Activated B cell treated with CpG ODN at 0.5 μM for 24 hours (primary cell): ENCODE data around the gene WDR76. TPM values are rescaled to one million over a fixed set of nuclear protein-coding genes. Genes with fewer than 3 reads are reported as not detected.
"Not testable (repeated sequence)": the region's sequence is repeated elsewhere in the genome, so short reads cannot be mapped to it uniquely, and the experiment has no call there.

ENCODE experiments used
- ATAC-seq: fragments of 200-7000 bp; cut with Tn5 transposase; one replicate; pipeline ENCODE4 v1.10.0; 2021; ENCODE audit warnings: low read depth, mild to moderate bottlenecking, moderate library complexity
- CTCF ChIA-PET: fragments of 350-600 bp; sonication (Branson Sonifier 250); formaldehyde crosslinking; loops from one replicate; lab custom pipeline; 2021; ENCODE audit warnings: antibody characterized with exemption; lab: Charles Lee
- POLR2A ChIA-PET: fragments of 350-600 bp; sonication (Branson Sonifier 250); formaldehyde crosslinking; loops from one replicate; lab custom pipeline; 2021; ENCODE audit warnings: antibody characterized with exemption; lab: Charles Lee
- DNase-seq: peaks from one replicate; pipeline ENCODE4 v3.0.0; 2022
- H3K27ac Mint-ChIP-seq: one replicate; pipeline ENCODE4 v1.8.0; 2020; ENCODE audit warnings: mixed read lengths
- H3K27me3 Mint-ChIP-seq: one replicate; pipeline ENCODE4 v1.8.0; 2021; ENCODE audit warnings: mixed read lengths
- H3K36me3 Mint-ChIP-seq: one replicate; pipeline ENCODE4 v1.8.0; 2021; ENCODE audit warnings: low read depth, mixed read lengths
- H3K4me1 Mint-ChIP-seq: one replicate; pipeline ENCODE4 v1.8.0; 2021; ENCODE audit warnings: mixed read lengths
- H3K4me3 Mint-ChIP-seq: one replicate; pipeline ENCODE4 v1.8.0; 2020; ENCODE audit warnings: mild to moderate bottlenecking, mixed read lengths
- H3K9me3 Mint-ChIP-seq: one replicate; pipeline ENCODE4 v1.8.0; 2020; ENCODE audit warnings: mixed read lengths
- CTCF ChIP-seq: fragments of 200-600 bp; IDR thresholded peaks from one replicate; pipeline ENCODE4 v1.8.0; 2022; ENCODE audit warnings: antibody characterized with exemption, mild to moderate bottlenecking
- intact Hi-C: fragments of 100-400 bp; cut with micrococcal nuclease; formaldehyde crosslinking; loops from one replicate; pipeline ENCODE4 v1.15.1; 2024
- total RNA-seq: library from RNA; stranded (reverse); gene quantifications from 2 replicates; pipeline ENCODE4 v1.2.3, GENCODE V29; 2022

Gene WDR76
- total RNA-seq, 1 donor from 2014 or later: 15.1 TPM

DNA sequence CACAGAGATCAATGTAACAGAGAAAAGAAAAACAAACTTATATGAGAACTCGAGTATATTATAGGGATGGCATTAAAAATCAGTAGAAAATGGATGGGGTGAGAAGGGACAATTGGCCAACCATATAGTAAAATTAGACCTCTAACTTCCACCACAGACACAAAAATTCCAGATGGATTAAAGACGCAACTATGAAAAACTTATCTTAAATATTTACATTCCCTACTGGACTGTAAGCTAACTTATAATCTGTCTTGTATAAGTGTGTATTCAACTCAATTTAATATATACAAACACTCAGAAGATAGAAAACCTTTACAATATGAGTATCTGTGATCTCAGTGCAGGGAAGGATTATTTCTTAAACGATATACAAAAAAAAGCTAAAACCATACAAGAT lies 5.3 kb upstream of the WDR76 start:
- no peak for ATAC-seq
- no peak overlapping the region for H3K27ac Mint-ChIP-seq

DNA sequence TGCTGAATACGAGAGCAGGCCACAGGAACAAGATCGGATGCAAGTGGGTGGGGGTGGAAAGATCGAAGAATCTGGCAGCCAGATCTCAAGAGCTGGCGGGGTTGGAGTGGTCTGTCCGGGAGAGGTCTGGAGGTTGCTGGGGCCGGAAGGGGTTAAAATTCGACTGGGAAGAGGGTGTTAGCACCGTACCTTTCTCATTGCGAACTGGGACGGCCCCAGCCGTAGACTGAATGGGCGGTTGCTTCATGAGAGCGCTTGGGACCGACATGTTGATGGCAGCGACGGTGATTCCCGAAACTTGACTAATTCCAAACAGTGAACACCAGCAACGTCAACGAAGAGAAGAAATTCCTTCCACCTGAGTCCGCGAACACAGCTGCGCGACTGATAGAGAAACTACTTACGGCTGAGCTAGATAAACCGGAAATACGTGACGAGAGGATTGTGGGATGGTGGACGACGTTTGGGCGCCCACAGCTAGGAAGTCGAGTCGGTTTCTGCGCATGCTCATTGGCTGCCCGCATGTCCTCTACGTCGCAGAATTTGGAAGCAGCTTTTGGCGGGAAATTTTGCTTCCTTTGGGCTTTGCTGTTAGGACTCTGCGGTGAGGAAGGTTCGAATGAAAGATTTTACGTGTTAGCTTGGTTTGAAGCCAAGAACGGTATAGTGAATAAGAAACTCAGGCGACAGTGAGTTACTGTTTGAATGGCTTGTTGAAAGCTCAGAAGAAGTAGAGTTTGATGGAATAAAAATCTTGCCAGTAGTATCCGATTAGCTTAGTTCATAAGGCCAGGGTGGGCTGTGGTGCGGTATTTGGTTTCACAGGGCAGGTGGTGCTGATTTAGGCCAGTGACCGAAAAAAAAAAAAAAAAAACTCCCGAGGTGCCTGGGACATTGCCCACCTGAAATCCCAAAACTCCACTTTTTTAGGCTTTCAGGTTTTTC lies 2.2 kb upstream of the WDR76 start, which contains the start of gene MFAP1:
Gene MFAP1 (minus strand): TSS at position 389 of the 945 bp plus-strand sequence. CDS start 121 bp downstream, at position 268.
- Mint-ChIP-seq H3K4me3 (peak within 1 kb of the TSS; percentile 99), H3K9me3 (no peaks in the 10 kb centered on the region), H3K27me3 (no peaks in the 10 kb centered on the region), H3K4me1 (peaks cover 62% of the 10 kb centered on the region), H3K36me3 (peaks cover 16% of the 10 kb centered on the region), H3K27ac (peak within 1 kb of the TSS; percentile 99)
- ChIA-PET POLR2A (interaction anchor here (0.5 to 2.6 kb wide), 17 partner anchors 9 to 1779 kb away, joined by 3 to 52 read pairs (median 8); partner anchors contain the start of genes ELL3, HYPK, PDIA3 and SERF2), CTCF (interaction anchor here (0.8 to 1.5 kb wide), 5 partner anchors 16 to 54 kb away, joined by 3 to 8 read pairs (median 4); partner anchors contain the start of genes ELL3, HYPK and SERINC4)
- TF ChIP-seq CTCF: no peak
- ATAC-seq (peak; percentile 86), DNase-seq (peak; percentile 72)
- intact Hi-C loops: loop anchor here (1.0 to 10.0 kb wide), 6 partner anchors 15 to 310 kb away; partner anchors contain the start of genes HYPK, MAP1A, PDIA3 and SERF2

More for the DNA sequence above, 5.3 kb upstream of the WDR76 start:
- H3K4me3 Mint-ChIP-seq: no peak overlapping the region
- no peak for TF ChIP-seq CTCF
- intact Hi-C loops: loop anchor here (10.0 kb wide), 1 partner anchor 307 kb away; the partner anchor contains the start of gene MAP1A
- ChIA-PET CTCF (no interaction called here), POLR2A (interaction anchor here (0.7 to 2.6 kb wide), 5 partner anchors 13 to 278 kb away, joined by 3 to 11 read pairs (median 5); partner anchors contain the start of genes ELL3, HYPK and SERINC4)
- H3K27me3 Mint-ChIP-seq: no peaks in the 10 kb centered on the region
- no peak for DNase-seq
- H3K36me3 Mint-ChIP-seq: peaks cover 37% of the 10 kb centered on the region
- H3K9me3 Mint-ChIP-seq: no peaks in the 10 kb centered on the region
- H3K4me1 Mint-ChIP-seq: peaks cover 41% of the 10 kb centered on the region

DNA sequence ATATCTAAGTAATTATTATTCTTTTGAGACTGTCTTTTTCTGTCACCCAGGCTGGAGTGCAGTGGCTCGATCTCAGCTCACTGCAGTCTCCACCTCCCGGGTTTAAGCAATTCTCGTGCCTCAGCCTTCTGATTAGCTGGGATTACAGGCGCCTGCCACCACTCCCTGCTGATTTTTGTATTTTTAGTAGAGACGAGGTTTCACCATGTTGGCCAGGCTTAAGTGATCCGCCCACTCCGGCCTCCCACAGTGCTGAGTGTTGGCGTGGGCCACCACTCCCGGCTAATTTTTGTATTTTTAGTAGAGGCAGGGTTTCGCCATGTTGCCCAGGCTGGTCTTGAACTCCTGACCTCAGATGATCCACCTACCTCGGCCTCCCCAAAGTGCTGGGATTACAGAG lies 1.5 kb upstream of the WDR76 start:
- H3K4me3 Mint-ChIP-seq: peak overlapping the region; percentile 89
- peaks cover 67% of the 10 kb centered on the region for H3K4me1 Mint-ChIP-seq
- not testable (repeated sequence) for H3K9me3 Mint-ChIP-seq, DNase-seq, H3K27ac Mint-ChIP-seq, ATAC-seq, H3K27me3 Mint-ChIP-seq
- ChIA-PET POLR2A (interaction anchor here (0.6 to 2.6 kb wide), 11 partner anchors 10 to 602 kb away, joined by 3 to 52 read pairs (median 11); partner anchors contain the start of genes ELL3, GOLM2, HYPK and PDIA3), CTCF (interaction anchor here (1.2 to 1.5 kb wide), 2 partner anchors 25 to 49 kb away, joined by 5 to 8 read pairs; partner anchors contain the start of genes ELL3, HYPK and SERINC4)
- intact Hi-C loops: loop anchor here (2.0 to 10.0 kb wide), 2 partner anchors 25 to 311 kb away; partner anchors contain the start of genes HYPK, MAP1A and SERINC4
- peaks cover 17% of the 10 kb centered on the region for H3K36me3 Mint-ChIP-seq

DNA sequence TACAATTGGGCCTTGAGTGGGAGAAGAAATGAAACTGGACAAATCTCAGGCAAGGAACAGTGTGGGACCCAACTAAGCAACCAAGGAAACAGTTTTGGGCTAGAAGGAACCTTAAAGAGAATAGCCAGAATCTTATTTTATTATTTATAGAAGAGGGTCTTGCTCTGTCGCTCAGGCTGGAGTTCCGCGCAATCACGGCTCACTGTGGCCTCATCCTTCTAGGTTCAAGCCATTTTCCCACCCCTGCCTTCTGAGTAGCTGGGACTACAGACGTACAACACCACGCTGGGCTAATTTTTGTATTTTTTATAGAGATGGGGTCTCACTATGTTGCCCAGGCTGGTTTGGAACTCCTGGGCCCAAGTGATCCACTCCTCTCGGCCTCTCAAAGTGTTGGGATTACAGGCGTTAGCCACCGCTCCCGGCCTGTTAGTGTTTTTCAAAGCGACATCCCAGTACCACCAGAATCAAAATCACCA lies 734 bp upstream of the WDR76 start:
- intact Hi-C loops: loop anchor here (10.0 kb wide), 1 partner anchor 311 kb away; the partner anchor contains the start of gene MAP1A
- DNase-seq (no peak), ATAC-seq (no peak)
- H3K4me3 Mint-ChIP-seq: peak overlapping the region; percentile 89
- no peaks in the 10 kb centered on the region for H3K9me3 Mint-ChIP-seq
- TF ChIP-seq CTCF: no peak
- ChIA-PET CTCF (no interaction called here), POLR2A (interaction anchor here (0.7 to 2.5 kb wide), 3 partner anchors 10 to 80 kb away, joined by 3 to 20 read pairs (median 5); partner anchors contain the start of genes ELL3 and PDIA3)
- peak overlapping the region; percentile 83 for H3K27ac Mint-ChIP-seq
- peaks cover 73% of the 10 kb centered on the region for H3K4me1 Mint-ChIP-seq
- H3K36me3 Mint-ChIP-seq: peaks cover 17% of the 10 kb centered on the region
- no peaks in the 10 kb centered on the region for H3K27me3 Mint-ChIP-seq
